Neural cell (in vitro differentiated cells): Measurements from ENCODE around the gene AMOTL2. TPM values are rescaled to one million over a fixed set of nuclear protein-coding genes. Genes with fewer than 3 reads are reported as not detected.

Experiments used
- H2AFZ ChIP-seq: fragments of 200-600, 300-800 bp; sonication (generic), shearing (Covaris generic); 2 replicates; pipeline ENCODE4 v1.6.0; 2014; ENCODE audit warnings: low read depth, mild to moderate bottlenecking, antibody characterized with exemption, low read length, moderate library complexity
- H3F3A ChIP-seq: fragments of 200-600 bp; shearing (Covaris generic); 2 replicates; pipeline ENCODE4 v1.6.1; 2016; ENCODE audit warnings: mild to moderate bottlenecking, moderate library complexity, mixed read lengths, antibody characterized with exemption, low read length; ENCODE audit not compliant: insufficient read depth, poor library complexity, severe bottlenecking
- H3K27ac ChIP-seq: fragments of 200-600, 300-800 bp; sonication (generic), shearing (Covaris generic); 2 replicates; pipeline ENCODE4 v1.5.1; 2014; ENCODE audit warnings: mild to moderate bottlenecking, low read length, moderate library complexity
- H3K27me3 ChIP-seq: fragments of 300-800, 200-600 bp; sonication (generic), shearing (Covaris generic); 2 replicates; pipeline ENCODE4 v1.6.0; 2014; ENCODE audit warnings: mild to moderate bottlenecking, low read depth, low read length, moderate library complexity; ENCODE audit not compliant: insufficient read depth
- H3K36me3 ChIP-seq: fragments of 300-800, 200-600 bp; sonication (generic), shearing (Covaris generic); 2 replicates; pipeline ENCODE4 v1.5.1; 2014; ENCODE audit warnings: mild to moderate bottlenecking, antibody characterized with exemption, low read length, moderate library complexity; ENCODE audit not compliant: insufficient read depth
- H3K4me2 ChIP-seq: fragments of 300-800, 200-600 bp; sonication (generic), shearing (Covaris generic); 2 replicates; pipeline ENCODE4 v1.6.0; 2014; ENCODE audit warnings: mild to moderate bottlenecking, low read length
- H3K4me3 ChIP-seq: fragments of 300-800, 200-600 bp; sonication (generic), shearing (Covaris generic); 2 replicates; pipeline ENCODE4 v1.5.1; 2014; ENCODE audit warnings: mild to moderate bottlenecking, low read length, moderate library complexity
- H3K79me2 ChIP-seq: fragments of 200-600 bp; shearing (Covaris generic); replicated peaks from 2 replicates; pipeline ENCODE4 v1.6.0; 2014; ENCODE audit warnings: mild to moderate bottlenecking, low read length, moderate library complexity; ENCODE audit not compliant: insufficient read depth
- H3K9ac ChIP-seq: fragments of 300-800, 200-600 bp; sonication (generic), shearing (Covaris generic); 2 replicates; pipeline ENCODE4 v1.6.1; 2016; ENCODE audit warnings: mild to moderate bottlenecking, low read length, mixed read lengths
- H3K9me2 ChIP-seq: fragments of 200-600 bp; shearing (Covaris generic); 2 replicates; pipeline ENCODE4 v1.6.1; 2016; ENCODE audit warnings: mild to moderate bottlenecking, low read length, mixed read lengths; ENCODE audit not compliant: insufficient read depth
- H3K9me3 ChIP-seq: fragments of 200-600, 300-800 bp; sonication (generic), shearing (Covaris generic); 2 replicates; pipeline ENCODE4 v1.6.1; 2016; ENCODE audit warnings: mild to moderate bottlenecking, mixed run types, low read length, moderate library complexity, mixed read lengths
- H4K20me1 ChIP-seq: fragments of 200-600 bp; shearing (Covaris generic); 2 replicates; pipeline ENCODE4 v1.6.1; 2016; ENCODE audit warnings: mild to moderate bottlenecking, mixed run types; ENCODE audit not compliant: insufficient read depth
- EP300 ChIP-seq: fragments of 450-650 bp; conservative IDR thresholded peaks from 2 replicates; pipeline ENCODE4 v1.6.1; 2014; ENCODE audit warnings: antibody characterized with exemption, mild to moderate bottlenecking, moderate library complexity; ENCODE audit not compliant: poor library complexity, severe bottlenecking
- EZH2 ChIP-seq: fragments of 200-600, 300-800 bp; shearing (Covaris generic), sonication (generic); IDR thresholded peaks from 2 replicates; pipeline ENCODE4 v1.6.1; 2014; ENCODE audit warnings: antibody characterized with exemption, low read length, borderline replicate concordance, mild to moderate bottlenecking; ENCODE audit not compliant: insufficient read depth, poor library complexity, severe bottlenecking
- MXI1 ChIP-seq: fragments of 450-650 bp; conservative IDR thresholded peaks from 2 replicates; pipeline ENCODE4 v1.6.1; 2014; ENCODE audit warnings: antibody characterized with exemption, mild to moderate bottlenecking; ENCODE audit not compliant: poor library complexity, severe bottlenecking
- RAD21 ChIP-seq: fragments of 450-650 bp; conservative IDR thresholded peaks from 2 replicates; pipeline ENCODE4 v1.6.1; 2014; ENCODE audit warnings: antibody characterized with exemption, mild to moderate bottlenecking, moderate library complexity
- SMC3 ChIP-seq: fragments of 450-650 bp; conservative IDR thresholded peaks from 2 replicates; pipeline ENCODE4 v1.6.1; 2014; ENCODE audit warnings: antibody characterized with exemption, mild to moderate bottlenecking, moderate library complexity; ENCODE audit not compliant: poor library complexity
- TAF1 ChIP-seq: IDR thresholded peaks from 2 replicates; pipeline ENCODE4 v1.6.1; 2012; ENCODE audit warnings: low read depth
- polyA plus RNA-seq: library from polyadenylated mRNA; depleted of rRNA; stranded (reverse); fragments of >200 nt; gene quantifications from 2 replicates; pipeline ENCODE4 v1.2.3, GENCODE V29; 2014
- TF ChIP-seq, protein P1 (sequence below): fragments of 450-650 bp; IDR thresholded peaks from 2 replicates; pipeline ENCODE4 v1.5.1; 2014; ENCODE audit warnings: antibody characterized with exemption, mild to moderate bottlenecking, moderate library complexity; ENCODE audit not compliant: poor library complexity, severe bottlenecking
- TF ChIP-seq, protein P2 (sequence below): IDR thresholded peaks from 2 replicates; pipeline ENCODE4 v1.6.1; 2012; ENCODE audit warnings: borderline replicate concordance

Gene AMOTL2
- polyA plus RNA-seq, 1 donor from 2014 or later = 30.1 TPM

DNA sequence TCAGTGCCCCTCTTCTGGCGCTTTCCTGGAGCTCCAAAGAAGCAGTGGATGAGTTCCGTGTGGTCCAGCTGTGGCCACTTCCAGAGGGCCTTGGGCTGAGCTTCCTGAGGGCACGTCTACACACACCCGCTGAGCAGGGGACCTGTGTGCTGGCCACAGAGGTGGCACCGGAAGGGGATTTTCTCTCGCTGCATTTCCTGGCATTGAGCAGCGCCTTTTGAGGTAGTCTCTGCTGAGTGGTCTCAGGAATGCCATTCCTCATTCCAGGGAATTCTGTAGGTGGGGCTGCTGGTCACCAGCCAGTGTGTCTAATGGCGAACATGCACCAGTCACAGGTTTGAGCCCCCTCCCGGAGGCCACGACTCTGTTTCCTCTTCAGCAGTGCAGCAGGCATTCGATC is 48.1 kb downstream of the AMOTL2 start:
- Histone ChIP-seq H3K79me2 (no peaks in the 10 kb centered on the region), H3K27ac (no peak overlapping the region), H4K20me1 (no peaks in the 10 kb centered on the region), H3K36me3 (no peaks in the 10 kb centered on the region), H3K4me2 (no peak overlapping the region), H3K9me2 (no peaks in the 10 kb centered on the region), H2AFZ (no peak overlapping the region), H3K9me3 (no peaks in the 10 kb centered on the region), H3K27me3 (no peaks in the 10 kb centered on the region), H3K4me3 (no peak overlapping the region), H3K9ac (no peak overlapping the region), H3F3A (no peaks in the 10 kb centered on the region)
- TF ChIP-seq TAF1 (no peak), MXI1 (no peak), SMC3 (no peak), EZH2 (no peak)
- TF ChIP-seq, protein P1, sequence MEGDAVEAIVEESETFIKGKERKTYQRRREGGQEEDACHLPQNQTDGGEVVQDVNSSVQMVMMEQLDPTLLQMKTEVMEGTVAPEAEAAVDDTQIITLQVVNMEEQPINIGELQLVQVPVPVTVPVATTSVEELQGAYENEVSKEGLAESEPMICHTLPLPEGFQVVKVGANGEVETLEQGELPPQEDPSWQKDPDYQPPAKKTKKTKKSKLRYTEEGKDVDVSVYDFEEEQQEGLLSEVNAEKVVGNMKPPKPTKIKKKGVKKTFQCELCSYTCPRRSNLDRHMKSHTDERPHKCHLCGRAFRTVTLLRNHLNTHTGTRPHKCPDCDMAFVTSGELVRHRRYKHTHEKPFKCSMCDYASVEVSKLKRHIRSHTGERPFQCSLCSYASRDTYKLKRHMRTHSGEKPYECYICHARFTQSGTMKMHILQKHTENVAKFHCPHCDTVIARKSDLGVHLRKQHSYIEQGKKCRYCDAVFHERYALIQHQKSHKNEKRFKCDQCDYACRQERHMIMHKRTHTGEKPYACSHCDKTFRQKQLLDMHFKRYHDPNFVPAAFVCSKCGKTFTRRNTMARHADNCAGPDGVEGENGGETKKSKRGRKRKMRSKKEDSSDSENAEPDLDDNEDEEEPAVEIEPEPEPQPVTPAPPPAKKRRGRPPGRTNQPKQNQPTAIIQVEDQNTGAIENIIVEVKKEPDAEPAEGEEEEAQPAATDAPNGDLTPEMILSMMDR = no peak

DNA sequence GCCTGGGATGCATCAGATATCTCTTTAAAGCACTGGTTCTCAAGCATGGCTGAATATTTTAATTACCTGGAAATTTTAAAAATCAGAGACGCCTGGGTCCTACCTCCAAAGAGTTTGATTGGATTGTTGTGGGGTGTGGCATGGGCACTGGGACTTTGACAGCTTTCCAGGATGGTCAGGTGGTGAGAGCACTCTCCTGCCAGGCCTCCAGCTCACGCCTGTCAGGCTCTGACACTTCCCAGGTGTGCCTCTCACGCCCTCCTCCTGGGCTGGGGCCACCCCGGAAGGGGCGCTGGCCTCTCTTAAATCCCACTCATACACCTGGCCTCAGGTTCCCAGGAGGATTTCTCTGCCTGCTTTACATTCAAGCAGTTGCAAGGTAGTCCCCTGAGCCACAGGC is 48.5 kb downstream of the AMOTL2 start:
- H3K4me3 ChIP-seq = no peak overlapping the region
- H3K27ac ChIP-seq = no peak overlapping the region
- TF ChIP-seq EZH2 (no peak), TAF1 (no peak), EP300 (no peak), SMC3 (no peak), MXI1 (no peak), RAD21 (no peak)
- TF ChIP-seq, protein P2, sequence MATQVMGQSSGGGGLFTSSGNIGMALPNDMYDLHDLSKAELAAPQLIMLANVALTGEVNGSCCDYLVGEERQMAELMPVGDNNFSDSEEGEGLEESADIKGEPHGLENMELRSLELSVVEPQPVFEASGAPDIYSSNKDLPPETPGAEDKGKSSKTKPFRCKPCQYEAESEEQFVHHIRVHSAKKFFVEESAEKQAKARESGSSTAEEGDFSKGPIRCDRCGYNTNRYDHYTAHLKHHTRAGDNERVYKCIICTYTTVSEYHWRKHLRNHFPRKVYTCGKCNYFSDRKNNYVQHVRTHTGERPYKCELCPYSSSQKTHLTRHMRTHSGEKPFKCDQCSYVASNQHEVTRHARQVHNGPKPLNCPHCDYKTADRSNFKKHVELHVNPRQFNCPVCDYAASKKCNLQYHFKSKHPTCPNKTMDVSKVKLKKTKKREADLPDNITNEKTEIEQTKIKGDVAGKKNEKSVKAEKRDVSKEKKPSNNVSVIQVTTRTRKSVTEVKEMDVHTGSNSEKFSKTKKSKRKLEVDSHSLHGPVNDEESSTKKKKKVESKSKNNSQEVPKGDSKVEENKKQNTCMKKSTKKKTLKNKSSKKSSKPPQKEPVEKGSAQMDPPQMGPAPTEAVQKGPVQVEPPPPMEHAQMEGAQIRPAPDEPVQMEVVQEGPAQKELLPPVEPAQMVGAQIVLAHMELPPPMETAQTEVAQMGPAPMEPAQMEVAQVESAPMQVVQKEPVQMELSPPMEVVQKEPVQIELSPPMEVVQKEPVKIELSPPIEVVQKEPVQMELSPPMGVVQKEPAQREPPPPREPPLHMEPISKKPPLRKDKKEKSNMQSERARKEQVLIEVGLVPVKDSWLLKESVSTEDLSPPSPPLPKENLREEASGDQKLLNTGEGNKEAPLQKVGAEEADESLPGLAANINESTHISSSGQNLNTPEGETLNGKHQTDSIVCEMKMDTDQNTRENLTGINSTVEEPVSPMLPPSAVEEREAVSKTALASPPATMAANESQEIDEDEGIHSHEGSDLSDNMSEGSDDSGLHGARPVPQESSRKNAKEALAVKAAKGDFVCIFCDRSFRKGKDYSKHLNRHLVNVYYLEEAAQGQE = no peak
- TF ChIP-seq, protein P1 = no peak
- no peaks in the 10 kb centered on the region for H3K27me3 ChIP-seq
- no peak overlapping the region for H3K9ac ChIP-seq
- H4K20me1 ChIP-seq = no peaks in the 10 kb centered on the region
- H3K79me2 ChIP-seq = no peaks in the 10 kb centered on the region
- H3K9me3 ChIP-seq = no peaks in the 10 kb centered on the region
- H3K4me2 ChIP-seq = no peak overlapping the region
- H3K9me2 ChIP-seq = no peaks in the 10 kb centered on the region
- H3K36me3 ChIP-seq = no peaks in the 10 kb centered on the region
- H3F3A ChIP-seq = no peaks in the 10 kb centered on the region
- no peak overlapping the region for H2AFZ ChIP-seq
